GM10266 (cell line): ENCODE results near the gene TMEM140.

ENCODE experiments used
- DNase-seq: peaks from one replicate; pipeline ENCODE4 v3.0.0; 2012; ENCODE audit errors: extremely low spot score
- TF ChIP-seq, protein P1 (sequence below): IDR thresholded peaks from 2 replicates; pipeline ENCODE4 v1.5.1; 2012; ENCODE audit warnings: mild to moderate bottlenecking, low read depth; ENCODE audit not compliant: control insufficient read depth, insufficient read depth; ENCODE audit errors: missing control alignments

The TMEM140 gene

DNA sequence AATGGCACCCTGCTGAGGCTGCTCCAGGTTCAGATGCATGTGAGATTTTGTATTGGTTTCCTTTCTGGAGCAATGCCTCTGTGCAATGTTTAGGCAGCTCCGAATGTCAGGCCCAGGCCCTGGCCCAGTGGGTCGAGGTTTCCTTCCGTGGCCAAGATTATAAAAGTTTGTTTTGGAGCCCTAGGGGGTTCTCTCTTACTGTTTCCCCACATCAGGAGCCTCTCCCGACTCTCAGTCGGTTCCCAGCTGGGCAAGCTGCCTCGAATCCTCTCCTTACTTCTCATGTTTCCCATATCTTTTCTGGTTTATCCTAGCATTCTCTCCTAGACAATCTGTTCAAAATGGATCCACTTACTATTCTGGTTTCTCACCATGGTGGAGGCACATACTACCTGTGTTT is 11.0 kb downstream of the TMEM140 start:
- DNase-seq, result no peak
- TF ChIP-seq, protein P1, sequence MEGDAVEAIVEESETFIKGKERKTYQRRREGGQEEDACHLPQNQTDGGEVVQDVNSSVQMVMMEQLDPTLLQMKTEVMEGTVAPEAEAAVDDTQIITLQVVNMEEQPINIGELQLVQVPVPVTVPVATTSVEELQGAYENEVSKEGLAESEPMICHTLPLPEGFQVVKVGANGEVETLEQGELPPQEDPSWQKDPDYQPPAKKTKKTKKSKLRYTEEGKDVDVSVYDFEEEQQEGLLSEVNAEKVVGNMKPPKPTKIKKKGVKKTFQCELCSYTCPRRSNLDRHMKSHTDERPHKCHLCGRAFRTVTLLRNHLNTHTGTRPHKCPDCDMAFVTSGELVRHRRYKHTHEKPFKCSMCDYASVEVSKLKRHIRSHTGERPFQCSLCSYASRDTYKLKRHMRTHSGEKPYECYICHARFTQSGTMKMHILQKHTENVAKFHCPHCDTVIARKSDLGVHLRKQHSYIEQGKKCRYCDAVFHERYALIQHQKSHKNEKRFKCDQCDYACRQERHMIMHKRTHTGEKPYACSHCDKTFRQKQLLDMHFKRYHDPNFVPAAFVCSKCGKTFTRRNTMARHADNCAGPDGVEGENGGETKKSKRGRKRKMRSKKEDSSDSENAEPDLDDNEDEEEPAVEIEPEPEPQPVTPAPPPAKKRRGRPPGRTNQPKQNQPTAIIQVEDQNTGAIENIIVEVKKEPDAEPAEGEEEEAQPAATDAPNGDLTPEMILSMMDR, result no peak

DNA sequence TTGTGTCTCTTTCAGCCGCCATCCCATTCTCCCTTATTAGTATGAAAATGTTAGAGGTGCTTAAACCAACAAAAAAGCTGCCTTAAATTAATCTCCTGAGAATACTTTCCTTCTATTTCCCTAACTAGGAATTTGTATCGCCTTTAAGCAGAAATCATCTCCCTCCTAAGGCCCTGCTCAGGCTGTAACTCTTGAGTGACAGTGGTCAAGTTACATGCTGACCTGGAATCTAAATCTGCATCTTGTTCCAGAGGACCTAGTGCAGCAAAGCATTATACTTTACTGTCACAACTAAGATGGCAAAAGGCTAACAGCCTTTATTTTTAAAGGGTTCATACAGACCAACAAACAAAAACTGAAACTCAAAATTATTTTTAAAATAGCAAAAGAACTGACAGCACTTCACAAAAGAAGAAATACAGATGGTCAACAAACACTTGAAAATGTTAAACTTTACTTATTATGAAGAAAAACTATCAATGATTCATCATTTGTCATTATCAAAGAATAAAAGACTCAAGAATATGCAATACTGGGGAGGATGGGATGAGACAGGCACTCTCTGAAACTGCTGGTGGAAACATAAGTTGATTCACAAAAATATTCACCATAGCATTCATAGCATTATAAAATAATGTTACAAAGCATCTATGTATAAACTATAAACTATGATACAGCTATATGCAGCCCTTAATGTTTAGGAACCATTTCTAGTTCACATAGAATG is 11.7 kb downstream of the TMEM140 start:
- no peak for DNase-seq
- TF ChIP-seq, protein P1, result no peak

DNA sequence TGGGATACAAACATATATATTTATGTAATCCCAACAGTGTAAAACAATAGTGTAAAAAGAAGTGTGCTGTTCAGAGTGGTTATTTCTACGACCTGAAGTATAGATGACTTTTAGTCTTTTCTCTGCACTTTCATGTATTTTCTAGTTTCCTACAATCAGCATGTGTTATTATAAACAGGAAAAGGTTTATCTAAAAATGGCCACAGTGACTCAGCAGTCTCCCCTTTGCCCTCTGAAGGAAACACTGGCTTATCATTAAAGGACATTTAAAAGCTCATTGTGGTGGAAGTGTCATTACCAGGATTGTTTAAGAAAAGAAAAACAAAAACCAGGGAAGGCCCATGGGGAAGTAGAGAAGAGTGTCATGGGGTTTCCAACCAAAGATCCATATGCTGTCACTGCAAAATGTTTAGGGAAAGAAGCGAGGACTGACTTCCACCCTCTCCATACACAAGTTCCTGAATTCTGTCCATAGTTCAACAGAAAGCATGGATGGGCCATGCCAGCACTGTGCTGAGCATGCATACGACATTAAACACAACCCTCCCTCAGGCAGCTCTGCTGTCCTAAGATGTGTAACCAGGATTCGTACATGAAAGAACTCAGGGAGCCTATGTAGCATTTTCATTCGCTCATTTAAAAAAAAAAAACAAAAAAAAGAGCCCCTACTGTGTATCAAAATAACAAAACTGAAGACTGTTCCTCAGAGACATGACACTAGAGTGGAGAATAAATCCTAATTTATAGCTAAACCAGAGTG is 12.4 kb downstream of the TMEM140 start:
- no peak for DNase-seq
- TF ChIP-seq, protein P1, result no peak

DNA sequence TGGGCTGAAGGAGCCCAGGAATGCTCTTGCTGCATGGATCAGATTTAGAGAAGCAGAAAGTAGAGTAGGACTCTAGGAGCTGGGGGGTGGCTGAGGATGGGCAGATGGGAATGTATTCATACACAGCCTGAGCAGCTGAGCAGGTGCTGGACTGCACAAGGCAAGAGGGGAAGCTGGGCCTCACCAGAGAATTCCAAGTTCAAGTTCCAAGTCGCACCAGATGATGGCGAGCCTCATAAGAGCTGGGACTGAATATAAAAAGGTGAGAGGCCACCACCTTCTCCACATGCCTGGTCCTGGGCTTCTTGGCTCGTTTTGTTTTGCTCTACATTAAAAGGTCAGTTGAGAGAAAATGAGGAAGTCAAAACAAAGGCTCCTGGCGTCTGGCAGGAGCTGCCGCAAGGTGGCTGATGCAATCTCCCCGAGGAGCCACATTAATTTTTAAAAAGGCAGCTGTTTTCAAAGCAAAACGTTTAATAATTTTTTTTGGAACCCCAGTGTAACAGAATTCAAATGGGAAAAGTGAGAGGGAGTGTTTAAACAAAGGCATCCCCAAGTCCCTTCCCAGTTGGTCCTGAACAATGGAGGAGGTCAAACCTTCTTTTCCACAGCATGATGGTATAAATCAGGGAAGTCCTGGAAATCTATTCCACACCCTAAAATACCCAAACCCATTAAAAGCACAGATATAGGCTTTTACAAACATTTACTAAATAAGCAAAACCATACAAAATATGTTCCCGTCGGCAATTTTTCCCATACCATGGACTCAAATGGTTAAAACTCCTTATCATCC is 13.2 kb downstream of the TMEM140 start:
- TF ChIP-seq, protein P1, result no peak
- no peak for DNase-seq

DNA sequence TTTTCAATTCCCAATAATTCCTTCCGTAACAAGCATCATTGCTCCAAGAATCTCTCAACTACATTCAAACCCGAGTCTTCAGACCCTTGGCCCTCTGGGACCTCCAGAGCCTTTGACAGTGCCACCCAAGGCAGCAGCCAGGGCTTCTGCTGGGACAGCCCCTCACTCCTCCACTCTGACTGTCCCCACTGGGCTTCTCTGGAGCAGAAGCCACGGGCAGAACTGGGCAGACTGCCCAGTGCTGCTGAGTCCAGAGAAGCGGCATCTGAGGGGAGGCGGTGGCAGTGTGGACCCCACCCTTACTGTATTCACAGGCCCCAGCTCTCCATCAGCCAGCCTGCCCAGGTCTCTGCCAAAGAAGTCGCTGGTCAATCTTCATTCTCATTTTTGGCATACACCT is 13.8 kb downstream of the TMEM140 start:
- TF ChIP-seq, protein P1, result no peak
- DNase-seq, result no peak

DNA sequence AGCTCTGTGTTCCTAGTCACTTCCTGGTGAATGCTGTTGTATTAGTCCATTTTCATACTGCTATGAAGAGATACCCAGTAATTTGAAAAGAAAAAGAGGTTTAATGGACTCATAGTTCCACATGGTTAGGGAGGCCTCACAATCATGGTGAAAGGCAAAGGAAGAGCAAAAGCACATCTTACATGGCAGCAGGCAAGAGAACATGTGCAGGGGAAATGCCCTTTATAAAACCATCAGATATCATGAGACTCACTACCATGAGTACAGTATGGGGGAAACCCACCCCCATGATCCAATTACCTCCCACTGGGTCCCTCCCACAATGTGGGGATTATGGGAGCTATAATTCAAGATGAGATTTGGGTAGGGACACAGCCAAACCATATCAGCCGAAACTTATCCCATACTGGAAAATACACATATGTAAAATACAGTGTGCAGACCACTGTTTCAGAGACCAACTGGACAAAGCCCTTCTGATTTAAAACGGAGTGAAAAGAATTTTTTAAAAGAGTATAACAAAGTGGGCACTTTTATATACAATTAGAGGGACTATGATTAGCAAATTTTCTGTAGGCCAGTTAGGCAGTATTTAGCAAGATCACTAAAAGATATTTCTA is 14.6 kb downstream of the TMEM140 start:
- TF ChIP-seq, protein P1, result no peak
- DNase-seq, result no peak
